HG03196 (cell line): Measurements from ENCODE around the gene TSPAN14.
A peak's percentile ranks its signal among the peaks of the same experiment; 100 is the strongest.
"Not testable (repeated sequence)": the region's sequence is repeated elsewhere in the genome, so short reads cannot be mapped to it uniquely, and the experiment has no call there.

Source experiments
- ATAC-seq: cut with Tn5 transposase; IDR thresholded peaks from one replicate; pipeline ENCODE4 v1.9.1; 2021; ENCODE audit not compliant: unreplicated experiment

The TSPAN14 gene

GRCh38 chr10:80520661-80521470 lies 66.8 kb downstream of the TSPAN14 start:
- no peak for ATAC-seq

GRCh38 chr10:80522756-80523363 lies 68.8 kb downstream of the TSPAN14 start:
- no peak for ATAC-seq

- no peak for ATAC-seq
These were observed 69.7 kb downstream of the TSPAN14 start for GRCh38 chr10:80523773-80524172.

- ATAC-seq, result no peak
These were observed 70.2 kb downstream of the TSPAN14 start for GRCh38 chr10:80524190-80524909.

- ATAC-seq, result no peak
These were observed 72.1 kb downstream of the TSPAN14 start for GRCh38 chr10:80526218-80526617.

GRCh38 chr10:80526742-80527141 lies 72.6 kb downstream of the TSPAN14 start:
- ATAC-seq, result no peak

- no peak for ATAC-seq
These were observed 74.1 kb downstream of the TSPAN14 start for GRCh38 chr10:80528185-80528700.

GRCh38 chr10:80528901-80529300 lies 74.8 kb downstream of the TSPAN14 start:
- no peak for ATAC-seq

- ATAC-seq, result no peak
These were observed 75.5 kb downstream of the TSPAN14 start for GRCh38 chr10:80529604-80530003.

- ATAC-seq, result no peak
These were observed 76.1 kb downstream of the TSPAN14 start for GRCh38 chr10:80530251-80530650.

- no peak for ATAC-seq
These were observed 76.7 kb downstream of the TSPAN14 start for GRCh38 chr10:80530816-80531215.

GRCh38 chr10:80532571-80532970 lies 78.5 kb downstream of the TSPAN14 start:
- ATAC-seq, result no peak

GRCh38 chr10:80534059-80534458 lies 79.9 kb downstream of the TSPAN14 start:
- not testable (repeated sequence) for ATAC-seq

GRCh38 chr10:80534646-80535045 lies 80.5 kb downstream of the TSPAN14 start:
- ATAC-seq, result not testable (repeated sequence)

- ATAC-seq, result peak; percentile 81
These were observed 81.7 kb downstream of the TSPAN14 start for GRCh38 chr10:80535671-80536360.

GRCh38 chr10:80536361-80536835 lies 82.3 kb downstream of the TSPAN14 start:
- ATAC-seq, result no peak

GRCh38 chr10:80537086-80537735 lies 83.1 kb downstream of the TSPAN14 start:
- no peak for ATAC-seq

- no peak for ATAC-seq
These were observed 83.8 kb downstream of the TSPAN14 start, which contains the start of gene SH2D4B for GRCh38 chr10:80537736-80538480. Gene SH2D4B (plus strand): TSS chr10:80537902. CDS start chr10:80538332, 430 bp downstream.

- no peak for ATAC-seq
These were observed 84.5 kb downstream of the TSPAN14 start for GRCh38 chr10:80538481-80539185.
